Thyroid gland (tissue), 4 donors: ENCODE measurements around the gene PCBP4. TPM values are rescaled to one million over a fixed set of nuclear protein-coding genes. Genes with fewer than 3 reads are reported as not detected.

Experiments
- DNase-seq, 2 donors: peaks; one replicate each; pipeline ENCODE4 v3.0.0-alpha.2; 2019
- H3K27ac ChIP-seq, 3 donors: fragments of 200-600 bp; sonication (generic); 1 replicate in 2 of 3; 2 replicates in 1 of 3; pipeline ENCODE4 v1.5.1; 2016 to 2019; ENCODE audit warnings: mild to moderate bottlenecking in 1 of 3, moderate library complexity in 1 of 3
- H3K27me3 ChIP-seq: fragments of 200-600 bp; sonication (generic); one replicate; pipeline ENCODE4 v1.5.1; 2019
- H3K36me3 ChIP-seq, 2 donors: fragments of 200-600 bp; sonication (generic); one replicate each; pipeline ENCODE4 v1.5.1; 2016 to 2019
- H3K4me1 ChIP-seq, 2 donors: fragments of 200-600 bp; sonication (generic); one replicate each; pipeline ENCODE4 v1.5.1; 2017 to 2019
- H3K4me3 ChIP-seq, 3 donors: fragments of 200-600 bp; sonication (generic); replicated peaks in 1 of 3; 1 replicate in 2 of 3; 2 replicates in 1 of 3; pipeline ENCODE4 v1.5.1; 2016; ENCODE audit warnings: mild to moderate bottlenecking in 1 of 3
- H3K9me3 ChIP-seq: fragments of 200-600 bp; sonication (generic); one replicate; pipeline ENCODE4 v1.5.1; 2017
- CTCF ChIP-seq, 6 experiments: fragments of 200-600 bp in 3 of 6; fragments of 450-650 bp in 3 of 6; sonication (generic) in 3 of 6; IDR thresholded peaks; one replicate each; pipeline ENCODE4 v1.5.1; 2016 to 2019; ENCODE audit warnings: antibody characterized with exemption in 6 of 6, mild to moderate bottlenecking in 2 of 6, inconsistent platforms in 1 of 6, moderate library complexity in 1 of 6
- POLR2A ChIP-seq, 2 donors: fragments of 450-650 bp; IDR thresholded peaks; one replicate each; pipeline ENCODE4 v1.6.1; 2017; ENCODE audit warnings: antibody characterized with exemption in 2 of 2, mild to moderate bottlenecking in 2 of 2, moderate library complexity in 1 of 2
- WGBS, 2 donors: methylation state at CpG; one replicate each; pipeline ENCODE4 v1.1.5; 2017; 5-methylcytosine and 5-hydroxymethylcytosine counted together
- intact Hi-C: fragments of 100-400 bp; cut with DNase I; formaldehyde crosslinking; loops from one replicate; pipeline ENCODE4 v1.15.1; 2023
- total RNA-seq, 4 donors: library from RNA; depleted of rRNA; stranded (reverse); fragments of >200 nt; gene quantifications; one replicate each; pipeline ENCODE4 v1.2.3, GENCODE V29; 2016

The PCBP4 gene
- total RNA-seq, 4 donors from 2014 or later: 22.2 to 66.2 (median 41.1) TPM

DNA sequence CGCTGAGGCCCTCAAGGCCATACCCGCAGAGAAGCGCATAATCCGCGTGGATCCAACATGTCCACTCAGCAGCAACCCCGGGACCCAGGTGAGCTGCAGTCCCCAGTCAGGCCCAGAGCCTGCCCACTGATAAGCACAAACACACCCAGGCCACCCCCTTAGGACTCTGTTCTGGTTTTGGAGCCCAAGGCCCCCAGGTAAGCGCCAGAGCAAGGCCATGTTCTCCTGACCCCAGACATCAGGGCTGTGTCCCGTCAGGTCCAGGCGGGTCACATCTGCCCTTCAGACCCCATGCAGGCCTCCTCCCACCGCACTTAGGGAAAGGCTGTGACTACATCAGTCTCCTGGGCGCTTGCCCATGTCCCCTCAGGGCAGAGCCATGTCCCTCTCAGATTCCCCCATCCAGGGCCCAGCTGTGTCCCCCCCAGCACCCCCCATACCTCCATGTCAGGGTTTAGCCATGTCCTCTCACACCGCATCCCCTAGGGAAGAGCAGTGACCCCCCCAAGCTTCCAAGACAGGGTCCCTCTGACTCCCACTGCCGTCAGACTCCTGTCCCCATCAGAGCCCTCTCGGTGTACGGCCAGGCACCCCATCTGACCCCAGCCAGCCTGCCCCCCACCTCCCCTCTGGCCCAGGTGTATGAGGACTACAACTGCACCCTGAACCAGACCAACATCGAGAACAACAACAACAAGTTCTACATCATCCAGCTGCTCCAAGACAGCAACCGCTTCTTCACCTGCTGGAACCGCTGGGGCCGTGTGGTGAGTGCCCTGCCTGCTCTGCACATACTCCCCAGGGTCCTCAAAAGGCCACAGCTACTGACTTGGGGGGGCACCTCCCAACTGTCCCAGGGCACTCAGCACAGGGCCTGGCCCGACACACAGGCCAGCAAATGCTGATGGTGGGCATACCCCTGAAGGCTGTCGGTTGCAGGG lies 23.5 kb downstream of the PCBP4 start:
- Histone ChIP-seq H3K27ac (peak overlapping the region in 2 of 3 donors; percentile 81 to 96), H3K36me3 (no peaks in the 10 kb centered on the region), H3K27me3 (no peaks in the 10 kb centered on the region), H3K9me3 (no peaks in the 10 kb centered on the region), H3K4me3 (peak overlapping the region in 1 of 3 donors; percentile 33), H3K4me1 (peaks cover 23 to 24% of the 10 kb centered on the region in 2 donors)
- intact Hi-C loops: loop anchor here (5.0 kb wide), 2 partner anchors 34 to 114 kb away; partner anchors contain the start of genes ABHD14A and DUSP7
- TF ChIP-seq POLR2A (IDR thresholded peaks at IDR 0.05) (no peak), CTCF (IDR thresholded peaks at IDR 0.05) (no peak)
- WGBS, 2 donors: 96 to 98% methylated on average over 11 to 13 of the region's 21 CpGs
- no peak for DNase-seq

- Histone ChIP-seq H3K27me3 (no peaks in the 10 kb centered on the region), H3K36me3 (peaks cover under 1 to 4% of the 10 kb centered on the region in 2 donors), H3K4me1 (peaks cover 23 to 24% of the 10 kb centered on the region in 2 donors), H3K9me3 (no peaks in the 10 kb centered on the region), H3K4me3 (peak overlapping the region; percentile 7 to 33 (median 15)), H3K27ac (peak overlapping the region; percentile 81 to 96 (median 90))
- TF ChIP-seq POLR2A (IDR thresholded peaks at IDR 0.05): peak in 1 of 2 donors; percentile 38
- TF ChIP-seq CTCF (IDR thresholded peaks at IDR 0.05): no peak
- intact Hi-C loops: loop anchor here (5.0 kb wide), 2 partner anchors 34 to 114 kb away; partner anchors contain the start of genes ABHD14A and DUSP7
- peak; percentile 80 to 84 for DNase-seq
- 32 to 48% methylated on average over 10 to 16 of the region's 17 CpGs for WGBS, 2 donors
These were observed 24.4 kb downstream of the PCBP4 start for GRCh38 chr3:51942603-51943450.

- Histone ChIP-seq H3K9me3 (no peaks in the 10 kb centered on the region), H3K4me3 (peak within 1 kb of the TSS; percentile 32 to 51 (median 39)), H3K36me3 (peaks cover 9% of the 10 kb centered on the region in 2 donors), H3K27me3 (no peaks in the 10 kb centered on the region), H3K27ac (peak within 1 kb of the TSS; percentile 81 to 96 (median 90)), H3K4me1 (peaks cover 23 to 24% of the 10 kb centered on the region in 2 donors)
- 1% methylated on average over 24 to 39 of the region's 67 CpGs for WGBS, 2 donors
- intact Hi-C loops: loop anchor here (5.0 kb wide), 2 partner anchors 35 to 115 kb away; partner anchors contain the start of genes ABHD14A and DUSP7
- peak; percentile 100 for DNase-seq
- peak; percentile 61 to 84 for TF ChIP-seq POLR2A (IDR thresholded peaks at IDR 0.05)
- peak; percentile 97 to 100 (median 100) for TF ChIP-seq CTCF (IDR thresholded peaks at IDR 0.05)
These were observed 25.3 kb downstream of the PCBP4 start, which contains the start of the genes PARP3 and RRP9 for GRCh38 chr3:51941798-51942602. TSS of gene PARP3 (plus strand) at chr3:51942363. CDS start at chr3:51943356, 993 bp downstream. TSS of gene RRP9 (minus strand) at chr3:51941904. CDS start at chr3:51941867, 37 bp downstream.

- no peak overlapping the region for H3K27ac ChIP-seq
- no peaks in the 10 kb centered on the region for H3K9me3 ChIP-seq
- WGBS, 2 donors: 0 to 1% methylated on average over 6 to 15 of the region's 20 CpGs
- H3K4me1 ChIP-seq: peaks cover 23 to 24% of the 10 kb centered on the region in 2 donors
- intact Hi-C loops: loop anchor here (5.0 kb wide), 2 partner anchors 36 to 116 kb away; partner anchors contain the start of genes ABHD14A and DUSP7
- TF ChIP-seq POLR2A (IDR thresholded peaks at IDR 0.05): no peak
- TF ChIP-seq CTCF (IDR thresholded peaks at IDR 0.05): no peak
- peak overlapping the region; percentile 32 to 51 (median 39) for H3K4me3 ChIP-seq
- DNase-seq: no peak
- no peaks in the 10 kb centered on the region for H3K27me3 ChIP-seq
- H3K36me3 ChIP-seq: peaks cover 10 to 14% of the 10 kb centered on the region in 2 donors
These were observed 25.8 kb downstream of the PCBP4 start for GRCh38 chr3:51941463-51941797.
